GM18907 (cell line): ENCODE measurements around the gene PPIL6.
"Not testable (repeated sequence)": the region's sequence is repeated elsewhere in the genome, so short reads cannot be mapped to it uniquely, and the experiment has no call there.

Experiments used
- ATAC-seq: cut with Tn5 transposase; IDR thresholded peaks from one replicate; pipeline ENCODE4 v1.9.1; 2021; ENCODE audit warnings: mild to moderate bottlenecking, moderate library complexity; ENCODE audit not compliant: unreplicated experiment

The PPIL6 gene

DNA sequence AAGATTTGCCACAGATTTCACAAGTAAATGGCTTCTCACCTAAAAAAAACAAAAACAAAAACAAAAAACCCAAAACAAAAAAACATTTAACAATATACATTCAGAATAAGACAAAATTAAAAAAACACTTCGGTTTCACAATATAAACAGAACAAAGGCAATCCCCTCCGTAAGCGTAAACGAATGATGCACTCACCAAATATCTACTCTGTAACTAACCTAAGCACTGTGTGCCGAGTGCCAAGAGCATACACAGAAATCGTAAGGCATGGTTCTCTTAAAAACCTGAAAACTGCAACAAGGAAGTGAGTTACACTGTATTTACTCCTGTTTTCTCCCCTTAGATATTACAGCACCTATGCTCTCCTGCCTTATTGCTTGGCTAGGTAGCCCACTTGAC lies 27.3 kb upstream of the PPIL6 start:
- no peak for ATAC-seq

- ATAC-seq = no peak
These were observed 25.9 kb upstream of the PPIL6 start for GRCh38 chr6:109466212-109466923.

DNA sequence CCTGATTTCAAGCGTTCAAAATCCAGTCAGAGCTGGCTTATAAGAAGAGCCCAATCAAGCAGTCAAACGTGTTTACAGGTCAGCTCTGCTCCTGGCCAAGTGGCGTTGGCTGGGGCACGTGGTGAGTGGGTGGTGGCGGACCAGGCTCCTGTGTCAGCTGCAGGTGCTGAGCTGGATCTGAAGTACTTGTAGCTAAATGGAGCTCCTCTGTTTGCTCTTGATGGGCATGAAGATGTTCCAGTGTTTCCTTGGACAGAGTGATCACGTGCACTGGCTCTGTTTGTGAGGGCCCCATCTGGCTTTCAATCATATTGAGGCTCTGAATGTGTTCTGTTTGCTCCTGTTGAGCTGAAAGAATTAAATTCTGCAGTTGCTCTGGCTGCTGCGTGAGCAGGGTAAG lies 25.3 kb upstream of the PPIL6 start:
- no peak for ATAC-seq

- ATAC-seq = no peak
These were observed 21.5 kb upstream of the PPIL6 start for GRCh38 chr6:109461733-109462526.

DNA sequence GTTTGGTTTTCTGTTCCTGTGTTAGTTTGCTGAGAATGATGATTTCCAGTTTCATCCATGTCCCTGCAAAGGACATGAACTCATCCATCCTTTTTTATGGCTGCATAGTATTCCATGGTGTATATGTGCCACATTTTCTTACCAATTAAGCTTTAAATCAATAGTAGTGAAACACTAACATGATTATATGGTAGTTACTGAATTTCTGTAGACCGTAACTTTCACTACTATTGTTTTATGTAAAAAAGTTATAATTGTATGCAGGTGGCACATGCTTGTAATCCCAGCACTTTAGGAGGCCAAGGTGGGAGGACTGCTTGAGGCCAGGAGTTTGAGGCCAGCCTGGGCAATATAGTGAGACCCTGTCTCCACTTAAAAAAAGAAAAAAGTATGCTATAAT lies 20.8 kb upstream of the PPIL6 start:
- ATAC-seq = not testable (repeated sequence)

DNA sequence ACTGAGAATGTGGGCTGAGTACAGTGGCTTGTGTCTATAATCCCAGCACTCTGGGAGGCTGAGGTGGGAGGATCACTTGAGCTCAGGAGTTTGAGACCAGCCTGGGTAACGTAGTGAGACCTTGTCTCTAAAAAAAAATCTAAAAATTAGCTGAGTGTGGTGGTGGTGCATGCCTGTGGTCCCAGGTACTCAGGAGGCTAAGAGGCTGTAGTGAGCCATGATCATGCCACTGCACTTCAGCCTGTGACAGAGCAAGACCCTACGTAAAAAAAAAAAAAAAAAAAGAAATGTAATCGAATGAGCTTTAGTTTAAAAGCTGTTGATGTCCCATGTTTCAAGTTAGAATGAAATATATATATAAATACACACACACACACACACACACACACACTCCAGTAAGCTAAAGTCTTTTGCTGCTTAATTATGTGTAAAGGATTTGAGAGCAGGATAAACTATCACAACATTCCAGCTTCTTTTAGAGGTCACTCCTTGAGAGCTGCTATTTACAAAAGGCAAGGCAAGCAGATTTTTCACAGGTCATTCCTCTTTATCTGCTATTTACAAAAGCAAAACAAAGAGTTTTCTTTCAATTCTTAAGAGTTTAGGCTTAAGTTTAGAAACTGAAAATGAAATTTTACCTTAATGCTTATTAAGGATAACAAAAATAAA lies 19.9 kb upstream of the PPIL6 start:
- no peak for ATAC-seq

GRCh38 chr6:109458774-109459531 lies 18.5 kb upstream of the PPIL6 start:
- ATAC-seq = peak; percentile 37

GRCh38 chr6:109457562-109457996 lies 17.2 kb upstream of the PPIL6 start:
- no peak for ATAC-seq

DNA sequence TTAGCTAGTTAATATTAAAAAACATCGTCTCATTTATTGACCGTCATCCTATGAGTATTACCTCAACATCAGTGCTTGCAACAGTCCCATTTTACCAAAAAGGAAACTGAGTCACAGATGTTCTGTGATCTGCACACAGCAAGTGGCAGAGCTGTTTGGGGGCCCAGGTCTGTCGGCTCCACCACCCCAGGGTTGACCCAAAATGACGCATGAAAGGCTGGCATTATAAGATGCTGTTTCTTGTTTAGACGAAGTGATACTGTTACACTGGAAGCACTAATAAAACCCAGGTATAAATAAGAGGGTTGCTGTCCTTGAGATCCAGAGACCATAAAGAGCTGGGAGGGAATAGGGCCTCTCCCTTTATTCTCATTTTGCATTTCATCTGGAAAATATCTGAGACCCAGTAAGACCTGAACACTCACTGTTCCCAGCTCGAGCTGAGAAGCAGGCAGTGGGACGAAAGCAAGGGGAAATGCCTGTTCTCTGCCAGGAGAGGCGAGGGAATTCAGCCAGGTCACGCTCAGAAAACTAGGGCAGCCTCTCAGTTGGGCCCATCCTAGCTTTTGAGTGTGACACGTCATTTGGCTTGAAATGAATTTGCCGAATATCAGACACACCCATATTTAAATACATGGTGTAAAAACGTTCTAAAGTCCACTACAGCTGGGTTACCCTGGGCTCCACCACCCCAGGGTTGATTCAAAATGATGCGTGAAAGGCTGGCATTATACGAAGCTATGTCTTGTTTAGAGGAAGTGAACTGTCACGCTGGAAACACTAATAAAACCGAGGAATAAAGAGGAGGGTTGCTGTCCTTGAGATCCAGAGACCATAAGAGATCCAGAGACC lies 16.5 kb upstream of the PPIL6 start:
- no peak for ATAC-seq

DNA sequence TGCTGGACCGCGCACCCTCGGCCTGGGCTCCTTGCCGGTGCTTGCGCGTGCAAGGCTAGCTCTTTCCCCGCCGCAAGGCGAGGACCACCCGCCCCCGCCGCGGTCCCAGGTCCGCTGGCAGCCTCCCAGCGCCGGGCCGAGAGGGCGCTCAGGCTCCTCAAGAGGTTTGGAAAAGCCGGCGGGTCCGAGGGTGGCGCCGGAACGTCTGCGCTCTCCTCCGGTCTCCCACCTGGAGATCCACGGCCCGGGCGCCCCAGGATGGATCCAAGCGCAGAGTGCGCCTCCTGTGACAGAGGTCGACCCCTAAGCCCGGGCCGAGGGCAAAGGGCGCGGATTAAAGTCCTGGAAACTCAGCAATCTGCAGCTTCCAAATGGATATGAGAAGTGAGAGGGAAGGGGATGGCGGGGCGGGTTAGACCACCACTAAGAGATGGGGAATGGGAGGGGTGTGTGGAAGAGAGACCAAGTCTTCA lies 15.7 kb upstream of the PPIL6 start:
- ATAC-seq = peak; percentile 1

- ATAC-seq = peak; percentile 64
These were observed 15.1 kb upstream of the PPIL6 start, which contains the start of gene MICAL1 for GRCh38 chr6:109455437-109456110. MICAL1 (minus strand) TSS chr6:109455772; CDS start chr6:109454196, 1,576 bp downstream.

- peak; percentile 35 for ATAC-seq
These were observed 14.3 kb upstream of the PPIL6 start for GRCh38 chr6:109454496-109455436.

GRCh38 chr6:109453594-109454495 lies 13.4 kb upstream of the PPIL6 start:
- ATAC-seq = no peak

GRCh38 chr6:109453156-109453555 lies 12.7 kb upstream of the PPIL6 start:
- no peak for ATAC-seq

DNA sequence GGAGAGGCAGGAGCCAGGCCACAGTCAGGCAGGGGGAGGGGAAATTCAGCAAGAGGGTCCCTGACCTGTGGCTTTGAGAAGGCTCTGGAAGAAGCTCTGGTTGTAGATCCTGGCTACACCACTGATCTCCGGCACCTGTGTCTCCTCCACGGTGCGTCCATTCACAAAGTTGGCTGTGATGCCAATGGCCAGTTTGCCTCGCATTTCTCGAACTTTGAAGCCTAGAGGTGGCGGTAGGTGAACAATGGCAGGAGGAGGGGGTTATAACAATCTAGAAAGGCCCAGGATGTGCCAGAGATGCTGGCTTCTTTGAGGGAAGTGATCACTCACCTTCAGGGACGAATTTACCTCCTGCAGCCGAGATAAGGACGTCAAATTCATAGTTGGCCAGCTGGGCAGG lies 11.8 kb upstream of the PPIL6 start:
- no peak for ATAC-seq

- ATAC-seq = no peak
These were observed 10.9 kb upstream of the PPIL6 start for GRCh38 chr6:109451376-109451775.

GRCh38 chr6:109450801-109451200 lies 10.4 kb upstream of the PPIL6 start:
- no peak for ATAC-seq
